GM18526 (cell line): ENCODE measurements around the gene ENOX1.

ENCODE experiments used
- POLR2A ChIP-seq: IDR thresholded peaks from 3 replicates; pipeline ENCODE4 v1.6.1; 2011; ENCODE audit not compliant: insufficient read length; ENCODE audit errors: extremely low read depth

The ENOX1 gene

GRCh38 chr13:43478902-43479301 lies 307.9 kb downstream of the ENOX1 start:
- TF ChIP-seq POLR2A = no peak

GRCh38 chr13:43478211-43478610 lies 308.6 kb downstream of the ENOX1 start:
- TF ChIP-seq POLR2A = no peak

DNA sequence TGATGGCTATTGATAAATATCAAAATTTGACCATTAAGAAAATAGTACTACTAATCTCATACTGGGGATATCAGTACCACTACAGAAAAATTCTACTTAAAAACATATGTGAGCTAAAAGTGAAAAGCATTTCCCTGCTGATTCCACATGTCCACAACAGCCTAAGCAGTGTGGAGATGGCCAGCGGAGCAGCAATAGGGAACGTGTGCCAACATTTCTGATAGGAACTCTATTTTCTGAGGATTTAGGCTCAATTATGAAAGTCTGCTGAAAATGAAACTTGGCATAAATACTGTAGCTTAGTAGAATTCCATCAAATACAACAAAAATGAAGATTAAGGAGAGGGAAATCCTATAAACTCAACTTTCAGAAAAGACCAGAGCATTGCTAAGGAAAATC lies 311.6 kb downstream of the ENOX1 start:
- no peak for TF ChIP-seq POLR2A

DNA sequence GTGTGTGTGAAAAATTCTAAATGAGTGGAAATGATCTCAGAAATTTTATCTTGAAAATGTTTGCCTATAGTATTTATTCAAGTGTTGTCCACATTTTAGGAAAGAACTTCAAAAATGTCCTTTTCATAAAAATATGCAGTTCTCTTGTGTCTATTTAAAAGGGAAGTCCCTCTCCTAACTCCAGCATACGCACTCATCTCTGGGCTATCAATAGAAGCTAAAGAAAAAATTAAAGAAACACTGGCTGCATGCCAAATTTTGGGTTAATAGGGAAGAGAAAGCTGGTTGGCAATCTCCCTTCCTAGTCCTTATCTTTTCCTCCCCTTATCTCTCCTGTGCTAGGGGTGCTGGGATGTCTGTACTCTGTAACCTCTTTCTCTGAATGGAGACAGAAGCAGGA lies 313.3 kb downstream of the ENOX1 start:
- TF ChIP-seq POLR2A = no peak

- no peak for TF ChIP-seq POLR2A
Measured at GRCh38 chr13:43472980-43473379, 313.8 kb downstream of the ENOX1 start.

DNA sequence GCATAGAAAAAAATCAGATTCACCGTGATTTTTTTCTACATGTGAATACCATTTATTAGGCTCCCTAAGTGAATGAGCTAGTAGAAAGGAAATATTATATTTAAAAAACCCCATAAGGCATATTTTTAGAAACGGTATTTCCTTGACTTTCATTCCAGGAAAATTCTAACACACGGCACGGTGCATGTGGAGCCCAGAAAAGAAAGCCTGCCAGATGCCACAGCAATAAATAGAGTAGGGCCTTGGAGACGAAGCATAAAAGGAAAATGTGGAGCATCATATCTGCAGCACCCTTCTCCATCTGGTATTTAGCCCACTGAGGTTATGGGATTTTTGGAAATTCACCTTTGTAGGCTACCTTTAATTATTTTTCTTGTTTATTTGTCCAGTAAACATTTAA lies 314.4 kb downstream of the ENOX1 start:
- no peak for TF ChIP-seq POLR2A

- TF ChIP-seq POLR2A = no peak
Measured at GRCh38 chr13:43470610-43471009, 316.2 kb downstream of the ENOX1 start.

DNA sequence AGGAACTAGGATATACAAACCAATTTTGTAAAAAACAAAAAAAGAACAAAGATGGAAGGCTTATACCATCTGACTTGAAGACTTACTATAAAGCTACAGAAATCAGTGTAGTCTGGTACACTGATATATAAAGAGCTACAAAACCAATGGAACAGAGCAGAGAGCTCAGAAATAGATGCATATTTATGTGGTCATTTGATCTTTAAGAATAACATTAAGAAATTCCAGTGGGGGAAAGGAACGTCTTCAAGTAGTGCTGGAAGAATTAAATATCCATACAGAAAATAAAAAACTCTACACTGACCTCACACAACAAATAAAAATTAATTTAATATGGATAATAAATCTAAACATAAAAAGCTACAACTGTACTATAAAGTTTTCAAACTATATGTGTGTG lies 317.0 kb downstream of the ENOX1 start:
- no peak for TF ChIP-seq POLR2A

DNA sequence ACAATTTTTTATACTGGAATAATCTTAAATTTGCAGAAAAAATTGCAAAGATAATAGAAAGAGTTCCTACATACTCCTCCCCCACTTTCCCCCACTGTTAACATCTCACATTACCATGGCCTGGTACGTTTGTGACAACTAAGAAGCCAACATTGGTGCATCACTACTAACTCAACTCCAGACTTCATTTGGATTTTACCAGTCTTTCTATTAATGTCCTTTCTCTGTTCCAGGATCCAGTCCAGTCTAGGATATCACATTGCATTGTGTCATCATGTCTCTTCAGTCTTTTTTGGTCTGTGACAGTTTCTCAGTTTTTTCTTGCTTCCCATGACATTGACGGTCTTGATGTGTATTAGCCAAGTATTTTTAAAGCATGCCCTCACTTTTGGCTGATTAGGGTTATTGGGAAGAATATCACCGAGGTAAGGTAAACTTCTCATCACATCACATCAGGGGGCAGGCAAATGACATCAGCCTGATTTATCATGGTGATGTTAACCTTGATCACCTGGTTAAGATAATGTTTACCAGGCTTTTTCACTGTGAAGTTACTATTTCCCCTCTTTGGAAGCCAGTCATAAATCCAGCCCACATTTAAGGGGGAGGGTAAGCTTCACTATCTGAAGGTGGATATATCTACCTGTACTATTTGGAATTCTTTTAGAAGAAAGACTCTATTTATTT lies 322.1 kb downstream of the ENOX1 start:
- TF ChIP-seq POLR2A = no peak

- TF ChIP-seq POLR2A = no peak
Measured at GRCh38 chr13:43448605-43449336, 338.0 kb downstream of the ENOX1 start.

DNA sequence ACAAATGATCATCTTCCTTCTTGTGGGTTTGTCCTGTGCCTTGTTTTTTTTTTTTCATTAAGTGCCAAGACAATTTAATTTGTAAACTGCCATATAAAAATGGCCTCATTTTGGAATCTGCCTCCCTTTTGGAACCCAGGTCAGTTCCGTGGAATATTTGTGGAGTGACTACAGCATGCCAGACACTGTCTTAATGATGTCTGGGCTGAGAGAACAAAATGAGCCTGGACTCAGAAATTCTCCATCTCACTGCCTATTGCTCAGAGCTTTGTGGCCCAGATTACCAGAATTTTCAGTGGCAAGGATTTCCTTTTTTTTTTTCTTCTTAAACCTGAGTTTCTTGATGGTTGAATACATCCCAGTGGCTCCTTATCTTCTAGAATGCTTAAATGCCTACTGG lies 340.6 kb downstream of the ENOX1 start:
- TF ChIP-seq POLR2A = no peak

DNA sequence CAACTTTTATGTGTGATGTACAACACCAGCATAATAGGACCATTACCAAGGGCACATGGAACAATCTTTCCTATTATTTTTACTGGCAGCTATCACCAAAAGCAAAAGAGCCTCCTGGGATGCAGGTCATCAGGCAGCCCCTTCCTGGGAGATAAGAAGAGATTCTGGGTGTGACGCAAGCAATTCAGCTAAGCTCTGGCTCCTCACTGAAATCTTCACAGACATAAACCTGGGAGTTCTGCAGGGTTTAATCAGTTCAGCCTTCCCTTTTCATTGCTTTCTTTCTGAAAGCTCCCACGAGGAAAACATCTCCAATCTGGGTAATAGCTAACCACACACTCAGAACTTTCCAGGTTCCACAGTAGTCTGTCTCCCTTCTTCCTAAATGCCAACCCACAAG lies 341.1 kb downstream of the ENOX1 start:
- TF ChIP-seq POLR2A = no peak

DNA sequence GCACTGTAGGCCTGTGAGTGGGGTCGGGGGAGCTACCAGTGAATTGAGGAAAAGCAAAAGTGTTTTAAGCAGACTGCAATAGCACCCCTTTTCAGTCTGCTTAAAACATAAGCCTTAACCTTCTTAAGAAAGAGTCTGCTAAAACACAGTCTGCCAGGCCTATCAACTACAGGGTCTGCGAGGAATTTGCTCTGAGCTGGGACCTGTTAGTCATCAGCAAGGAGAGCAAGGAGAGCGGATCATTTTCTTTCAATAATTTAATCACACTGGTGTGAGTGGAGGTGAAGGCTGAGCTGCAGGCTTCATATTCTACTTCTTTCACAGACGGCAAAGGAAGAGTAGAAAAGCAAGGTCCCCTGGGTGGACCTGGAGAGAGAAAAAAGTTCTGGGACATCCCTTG lies 342.7 kb downstream of the ENOX1 start:
- TF ChIP-seq POLR2A = no peak

- no peak for TF ChIP-seq POLR2A
Measured at GRCh38 chr13:43441899-43442499, 344.8 kb downstream of the ENOX1 start.

GRCh38 chr13:43441464-43441863 lies 345.3 kb downstream of the ENOX1 start:
- TF ChIP-seq POLR2A = no peak

GRCh38 chr13:43434191-43434590 lies 352.6 kb downstream of the ENOX1 start:
- TF ChIP-seq POLR2A = no peak

- TF ChIP-seq POLR2A = no peak
Measured at GRCh38 chr13:43433691-43434141, 353.1 kb downstream of the ENOX1 start.

GRCh38 chr13:43432958-43433357 lies 353.8 kb downstream of the ENOX1 start:
- no peak for TF ChIP-seq POLR2A
